MV-4-11 (cell line): Measurements from ENCODE around the gene CRELD2.

Experiments used
- DNase-seq: peaks from one replicate; lab custom pipeline; 2025; lab: John Stamatoyannopoulos, UW

Gene CRELD2

GRCh38 chr22:49911881-49912625 is 6.4 kb upstream of the CRELD2 start:
- no peak for DNase-seq

GRCh38 chr22:49913026-49913425 is 5.4 kb upstream of the CRELD2 start:
- no peak for DNase-seq

- DNase-seq: no peak
These were observed 5.0 kb upstream of the CRELD2 start for GRCh38 chr22:49913446-49913845.

GRCh38 chr22:49914256-49914655 is 4.2 kb upstream of the CRELD2 start:
- no peak for DNase-seq

GRCh38 chr22:49915610-49916009 is 2.8 kb upstream of the CRELD2 start:
- no peak for DNase-seq

GRCh38 chr22:49916831-49917230 is 1.6 kb upstream of the CRELD2 start:
- no peak for DNase-seq

- no peak for DNase-seq
These were observed 762 bp downstream of the CRELD2 start for GRCh38 chr22:49918911-49919881.

GRCh38 chr22:49920859-49921258 is 2.4 kb downstream of the CRELD2 start:
- DNase-seq: no peak

- no peak for DNase-seq
These were observed 3.3 kb downstream of the CRELD2 start for GRCh38 chr22:49921508-49922278.

- no peak for DNase-seq
These were observed 4.0 kb downstream of the CRELD2 start for GRCh38 chr22:49922484-49922883.

- DNase-seq: no peak
These were observed 4.5 kb downstream of the CRELD2 start for GRCh38 chr22:49922926-49923325.

GRCh38 chr22:49923445-49923844 is 5.0 kb downstream of the CRELD2 start:
- no peak for DNase-seq

- DNase-seq: no peak
These were observed 5.8 kb downstream of the CRELD2 start for GRCh38 chr22:49924113-49924833.

GRCh38 chr22:49925525-49926128 is 7.2 kb downstream of the CRELD2 start:
- no peak for DNase-seq

GRCh38 chr22:49926916-49927315 is 8.5 kb downstream of the CRELD2 start:
- no peak for DNase-seq

- no peak for DNase-seq
These were observed 9.2 kb downstream of the CRELD2 start for GRCh38 chr22:49927483-49928184.

- no peak for DNase-seq
These were observed 9.7 kb downstream of the CRELD2 start for GRCh38 chr22:49928185-49928495.

GRCh38 chr22:49928555-49929210 is 10.2 kb downstream of the CRELD2 start:
- no peak for DNase-seq

- DNase-seq: no peak
These were observed 11.0 kb downstream of the CRELD2 start for GRCh38 chr22:49929211-49929979.
